Tibial artery (tissue), 4 donors: ENCODE measurements around the gene B4GALT6.

Source experiments
- DNase-seq, 2 donors: peaks; one replicate each; pipeline ENCODE4 v3.0.0-alpha.2; 2019
- H3K27ac ChIP-seq, 2 donors: fragments of 200-600 bp; sonication (generic) in 1 of 2; 1 replicate in 1 of 2; 2 replicates in 1 of 2; pipeline ENCODE4 v1.5.1; 2018 to 2019; ENCODE audit warnings: mild to moderate bottlenecking in 1 of 2
- H3K27me3 ChIP-seq, 2 donors: fragments of 200-600 bp; sonication (generic) in 1 of 2; one replicate each; pipeline versions ENCODE4 v1.5.1 to v1.6.0; 2016 to 2019
- H3K36me3 ChIP-seq, 3 donors: fragments of 200-600 bp; sonication (generic) in 2 of 3; one replicate each; pipeline ENCODE4 v1.5.1; 2016 to 2019; ENCODE audit warnings: mild to moderate bottlenecking in 2 of 3
- H3K4me1 ChIP-seq, 4 donors: fragments of 200-600 bp; sonication (generic) in 2 of 4; 1 replicate in 3 of 4; 2 replicates in 1 of 4; pipeline ENCODE4 v1.5.1; 2016 to 2019
- H3K4me3 ChIP-seq, 2 donors: fragments of 200-600 bp; sonication (generic) in 1 of 2; 1 replicate in 1 of 2; 2 replicates in 1 of 2; pipeline ENCODE4 v1.5.1; 2018 to 2019; ENCODE audit warnings: mild to moderate bottlenecking in 2 of 2
- H3K9me3 ChIP-seq, 3 donors: fragments of 200-600 bp; sonication (generic) in 1 of 3; one replicate each; pipeline ENCODE4 v1.5.1; 2016 to 2019
- intact Hi-C: fragments of 100-400 bp; cut with DNase I; formaldehyde crosslinking; loops from one replicate; pipeline ENCODE4 v1.15.0; 2023; ENCODE audit warnings: low total_unique reads
- TF ChIP-seq, protein P1 (sequence below), 2 experiments: fragments of 200-600 bp in 1 of 2; fragments of 450-650 bp in 1 of 2; IDR thresholded peaks; one replicate each; pipeline ENCODE4 v1.5.1; 2017 to 2019; ENCODE audit warnings: antibody characterized with exemption in 2 of 2, mild to moderate bottlenecking in 1 of 2, moderate library complexity in 1 of 2

The B4GALT6 gene

DNA sequence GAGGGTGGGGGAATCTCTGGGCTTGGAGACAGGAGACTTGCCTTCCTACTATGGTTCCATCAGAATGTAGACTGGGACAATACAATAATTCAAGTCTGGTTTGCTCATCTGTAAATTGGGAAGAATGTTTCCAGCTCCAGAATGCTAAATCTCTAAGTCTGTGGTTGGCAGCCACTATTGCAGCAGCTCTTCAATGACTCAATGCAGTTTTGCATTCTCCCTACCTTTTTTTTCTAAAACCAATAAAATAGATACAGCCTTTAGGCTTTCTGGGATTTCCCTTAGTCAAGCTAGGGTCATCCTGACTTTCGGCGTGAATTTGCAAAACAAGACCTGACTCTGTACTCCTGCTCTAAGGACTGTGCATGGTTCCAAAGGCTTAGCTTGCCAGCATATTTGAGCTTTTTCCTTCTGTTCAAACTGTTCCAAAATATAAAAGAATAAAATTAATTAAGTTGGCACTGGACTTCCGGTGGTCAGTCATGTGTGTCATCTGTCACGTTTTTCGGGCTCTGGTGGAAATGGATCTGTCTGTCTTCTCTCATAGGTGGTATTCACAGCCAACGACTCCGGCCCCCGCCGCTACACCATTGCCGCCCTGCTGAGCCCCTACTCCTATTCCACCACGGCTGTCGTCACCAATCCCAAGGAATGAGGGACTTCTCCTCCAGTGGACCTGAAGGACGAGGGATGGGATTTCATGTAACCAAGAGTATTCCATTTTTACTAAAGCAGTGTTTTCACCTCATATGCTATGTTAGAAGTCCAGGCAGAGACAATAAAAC is 86.2 kb downstream of the B4GALT6 start:
- Histone ChIP-seq H3K9me3 (no peaks in the 10 kb centered on the region), H3K27ac (no peak overlapping the region), H3K4me1 (no peaks in the 10 kb centered on the region), H3K27me3 (no peaks in the 10 kb centered on the region), H3K4me3 (no peak overlapping the region), H3K36me3 (no peaks in the 10 kb centered on the region)
- TF ChIP-seq, protein P1, sequence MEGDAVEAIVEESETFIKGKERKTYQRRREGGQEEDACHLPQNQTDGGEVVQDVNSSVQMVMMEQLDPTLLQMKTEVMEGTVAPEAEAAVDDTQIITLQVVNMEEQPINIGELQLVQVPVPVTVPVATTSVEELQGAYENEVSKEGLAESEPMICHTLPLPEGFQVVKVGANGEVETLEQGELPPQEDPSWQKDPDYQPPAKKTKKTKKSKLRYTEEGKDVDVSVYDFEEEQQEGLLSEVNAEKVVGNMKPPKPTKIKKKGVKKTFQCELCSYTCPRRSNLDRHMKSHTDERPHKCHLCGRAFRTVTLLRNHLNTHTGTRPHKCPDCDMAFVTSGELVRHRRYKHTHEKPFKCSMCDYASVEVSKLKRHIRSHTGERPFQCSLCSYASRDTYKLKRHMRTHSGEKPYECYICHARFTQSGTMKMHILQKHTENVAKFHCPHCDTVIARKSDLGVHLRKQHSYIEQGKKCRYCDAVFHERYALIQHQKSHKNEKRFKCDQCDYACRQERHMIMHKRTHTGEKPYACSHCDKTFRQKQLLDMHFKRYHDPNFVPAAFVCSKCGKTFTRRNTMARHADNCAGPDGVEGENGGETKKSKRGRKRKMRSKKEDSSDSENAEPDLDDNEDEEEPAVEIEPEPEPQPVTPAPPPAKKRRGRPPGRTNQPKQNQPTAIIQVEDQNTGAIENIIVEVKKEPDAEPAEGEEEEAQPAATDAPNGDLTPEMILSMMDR (IDR thresholded peaks at IDR 0.05), result no peak
- no peak for DNase-seq
- intact Hi-C loops, result no loop called here

DNA sequence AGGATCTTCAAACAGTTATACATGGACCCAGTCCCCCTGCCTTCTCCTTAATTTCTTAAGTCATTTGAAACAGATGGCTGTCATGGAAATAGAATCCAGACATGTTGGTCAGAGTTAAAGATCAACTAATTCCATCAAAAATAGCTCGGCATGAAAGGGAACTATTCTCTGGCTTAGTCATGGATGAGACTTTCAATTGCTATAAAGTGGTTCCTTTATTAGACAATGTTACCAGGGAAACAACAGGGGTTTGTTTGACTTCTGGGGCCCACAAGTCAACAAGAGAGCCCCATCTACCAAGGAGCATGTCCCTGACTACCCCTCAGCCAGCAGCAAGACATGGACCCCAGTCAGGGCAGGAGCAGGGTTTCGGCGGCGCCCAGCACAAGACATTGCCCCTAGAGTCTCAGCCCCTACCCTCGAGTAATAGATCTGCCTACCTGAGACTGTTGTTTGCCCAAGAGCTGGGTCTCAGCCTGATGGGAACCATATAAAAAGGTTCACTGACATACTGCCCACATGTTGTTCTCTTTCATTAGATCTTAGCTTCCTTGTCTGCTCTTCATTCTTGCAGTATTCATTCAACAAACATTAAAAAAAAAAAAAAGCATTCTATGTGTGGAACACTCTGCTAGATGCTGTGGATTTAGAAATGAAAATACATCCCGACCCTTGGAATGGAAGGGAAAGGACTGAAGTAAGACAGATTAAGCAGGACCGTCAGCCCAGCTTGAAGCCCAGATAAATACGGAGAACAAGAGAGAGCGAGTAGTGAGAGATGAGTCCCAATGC is 88.1 kb downstream of the B4GALT6 start:
- no peak for DNase-seq
- Histone ChIP-seq H3K27me3 (no peaks in the 10 kb centered on the region), H3K4me3 (no peak overlapping the region), H3K4me1 (no peaks in the 10 kb centered on the region), H3K9me3 (no peaks in the 10 kb centered on the region), H3K27ac (no peak overlapping the region), H3K36me3 (no peaks in the 10 kb centered on the region)
- TF ChIP-seq, protein P1 (IDR thresholded peaks at IDR 0.05), result no peak
- intact Hi-C loops, result no loop called here

DNA sequence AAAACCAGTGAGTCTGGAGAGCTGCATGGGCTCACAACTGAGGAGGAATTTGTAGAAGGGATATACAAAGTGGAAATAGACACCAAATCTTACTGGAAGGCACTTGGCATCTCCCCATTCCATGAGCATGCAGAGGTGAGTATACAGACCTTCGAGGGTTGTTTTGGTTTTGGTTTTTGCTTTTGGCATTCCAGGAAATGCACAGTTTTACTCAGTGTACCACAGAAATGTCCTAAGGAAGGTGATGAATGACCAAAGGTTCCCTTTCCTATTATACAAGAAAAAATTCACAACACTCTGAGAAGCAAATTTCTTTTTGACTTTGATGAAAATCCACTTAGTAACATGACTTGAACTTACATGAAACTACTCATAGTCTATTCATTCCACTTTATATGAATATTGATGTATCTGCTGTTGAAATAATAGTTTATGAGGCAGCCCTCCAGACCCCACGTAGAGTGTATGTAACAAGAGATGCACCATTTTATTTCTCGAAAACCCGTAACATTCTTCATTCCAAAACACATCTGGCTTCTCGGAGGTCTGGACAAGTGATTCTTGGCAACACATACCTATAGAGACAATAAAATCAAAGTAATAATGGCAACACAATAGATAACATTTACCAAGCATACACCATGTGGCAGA is 89.1 kb downstream of the B4GALT6 start:
- TF ChIP-seq, protein P1 (IDR thresholded peaks at IDR 0.05), result no peak
- no peaks in the 10 kb centered on the region for H3K9me3 ChIP-seq
- no peaks in the 10 kb centered on the region for H3K4me1 ChIP-seq
- intact Hi-C loops, result no loop called here
- H3K4me3 ChIP-seq, result no peak overlapping the region
- no peaks in the 10 kb centered on the region for H3K27me3 ChIP-seq
- no peak for DNase-seq
- H3K36me3 ChIP-seq, result no peaks in the 10 kb centered on the region
- no peak overlapping the region for H3K27ac ChIP-seq

DNA sequence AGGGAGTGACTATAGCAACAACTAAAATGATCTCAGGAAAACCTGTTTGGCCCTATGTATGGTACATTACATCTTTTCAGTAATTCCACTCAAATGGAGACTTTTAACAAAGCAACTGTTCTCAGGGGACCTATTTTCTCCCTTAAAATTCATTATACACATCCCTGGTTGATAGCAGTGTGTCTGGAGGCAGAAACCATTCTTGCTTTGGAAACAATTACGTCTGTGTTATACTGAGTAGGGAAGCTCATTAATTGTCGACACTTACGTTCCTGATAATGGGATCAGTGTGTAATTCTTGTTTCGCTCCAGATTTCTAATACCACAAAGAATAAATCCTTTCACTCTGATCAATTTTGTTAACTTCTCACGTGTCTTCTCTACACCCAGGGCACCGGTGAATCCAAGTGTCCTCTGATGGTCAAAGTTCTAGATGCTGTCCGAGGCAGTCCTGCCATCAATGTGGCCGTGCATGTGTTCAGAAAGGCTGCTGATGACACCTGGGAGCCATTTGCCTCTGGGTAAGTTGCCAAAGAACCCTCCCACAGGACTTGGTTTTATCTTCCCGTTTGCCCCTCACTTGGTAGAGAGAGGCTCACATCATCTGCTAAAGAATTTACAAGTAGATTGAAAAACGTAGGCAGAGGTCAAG is 91.7 kb downstream of the B4GALT6 start:
- Histone ChIP-seq H3K27me3 (no peaks in the 10 kb centered on the region), H3K36me3 (no peaks in the 10 kb centered on the region), H3K4me3 (no peak overlapping the region), H3K27ac (no peak overlapping the region), H3K9me3 (no peaks in the 10 kb centered on the region), H3K4me1 (no peaks in the 10 kb centered on the region)
- DNase-seq, result no peak
- TF ChIP-seq, protein P1 (IDR thresholded peaks at IDR 0.05), result no peak
- intact Hi-C loops, result no loop called here

DNA sequence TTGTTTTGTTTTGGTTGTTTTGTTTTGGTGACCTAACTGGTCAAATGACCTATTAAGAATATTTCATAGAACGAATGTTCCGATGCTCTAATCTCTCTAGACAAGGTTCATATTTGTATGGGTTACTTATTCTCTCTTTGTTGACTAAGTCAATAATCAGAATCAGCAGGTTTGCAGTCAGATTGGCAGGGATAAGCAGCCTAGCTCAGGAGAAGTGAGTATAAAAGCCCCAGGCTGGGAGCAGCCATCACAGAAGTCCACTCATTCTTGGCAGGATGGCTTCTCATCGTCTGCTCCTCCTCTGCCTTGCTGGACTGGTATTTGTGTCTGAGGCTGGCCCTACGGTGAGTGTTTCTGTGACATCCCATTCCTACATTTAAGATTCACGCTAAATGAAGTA is 92.8 kb downstream of the B4GALT6 start, which contains the start of gene TTR:
Gene TTR, plus strand, starts transcription at position 250 of the 400 bp plus-strand sequence. Its CDS starts 26 bp downstream, at position 276.
- intact Hi-C loops, result no loop called here
- Histone ChIP-seq H3K27ac (no peak within 1 kb of the TSS), H3K27me3 (no peaks in the 10 kb centered on the region), H3K4me1 (no peaks in the 10 kb centered on the region), H3K36me3 (no peaks in the 10 kb centered on the region), H3K9me3 (no peaks in the 10 kb centered on the region), H3K4me3 (no peak within 1 kb of the TSS)
- no peak for DNase-seq
- TF ChIP-seq, protein P1 (IDR thresholded peaks at IDR 0.05), result no peak
